ENCODE measurements around the gene FRMD8. TPM values are rescaled to one million over a fixed set of nuclear protein-coding genes. Genes with fewer than 3 reads are reported as not detected.

FRMD8 gene
- total and polyA plus RNA-seq, 9 donors, result 4.3 to 41.7 (median 25.2) TPM

DNA sequence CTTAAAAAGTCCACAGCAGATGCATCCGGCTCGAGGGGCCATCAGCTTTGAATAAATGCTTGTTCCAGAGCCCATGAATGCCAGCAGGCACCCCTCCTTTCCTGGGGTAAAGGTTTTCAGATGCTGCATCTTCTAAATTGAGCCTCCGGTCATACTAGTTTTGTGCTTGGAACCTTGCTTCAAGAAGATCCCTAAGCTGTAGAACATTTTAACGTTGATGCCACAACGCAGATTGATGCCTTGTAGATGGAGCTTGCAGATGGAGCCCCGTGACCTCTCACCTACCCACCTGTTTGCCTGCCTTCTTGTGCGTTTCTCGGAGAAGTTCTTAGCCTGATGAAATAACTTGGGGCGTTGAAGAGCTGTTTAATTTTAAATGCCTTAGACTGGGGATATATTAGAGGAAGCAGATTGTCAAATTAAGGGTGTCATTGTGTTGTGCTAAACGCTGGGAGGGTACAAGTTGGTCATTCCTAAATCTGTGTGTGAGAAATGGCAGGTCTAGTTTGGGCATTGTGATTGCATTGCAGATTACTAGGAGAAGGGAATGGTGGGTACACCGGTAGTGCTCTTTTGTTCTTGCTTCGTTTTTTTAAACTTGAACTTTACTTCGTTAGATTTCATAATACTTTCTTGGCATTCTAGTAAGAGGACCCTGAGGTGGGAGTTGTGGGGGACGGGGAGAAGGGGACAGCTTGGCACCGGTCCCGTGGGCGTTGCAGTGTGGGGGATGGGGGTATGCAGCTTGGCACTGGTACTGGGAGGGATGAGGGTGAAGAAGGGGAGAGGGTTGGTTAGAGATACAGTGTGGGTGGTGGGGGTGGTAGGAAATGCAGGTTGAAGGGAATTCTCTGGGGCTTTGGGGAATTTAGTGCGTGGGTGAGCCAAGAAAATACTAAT is 38.0 kb downstream of the FRMD8 start:
- intact Hi-C loops (cut with DNase I), result loop anchor here in 2 of 4 donors (5.0 kb wide), 2 partner anchors 53 to 73 kb away; partner anchors contain the start of gene MALAT1 (in 1 of the 2)
- Histone ChIP-seq H3K27me3 (no peaks in the 10 kb centered on the region), H3K27ac (peak overlapping the region; percentile 96 to 97), H3K4me3 (peak overlapping the region; percentile 86), H3K9me3 (no peaks in the 10 kb centered on the region), H3K36me3 (no peaks in the 10 kb centered on the region), H3K4me1 (ENCODE audit: insufficient read depth) (peaks cover 8% of the 10 kb centered on the region)
- TF ChIP-seq POLR2A (IDR thresholded peaks at IDR 0.05), result no peak
- TF ChIP-seq, protein P1, sequence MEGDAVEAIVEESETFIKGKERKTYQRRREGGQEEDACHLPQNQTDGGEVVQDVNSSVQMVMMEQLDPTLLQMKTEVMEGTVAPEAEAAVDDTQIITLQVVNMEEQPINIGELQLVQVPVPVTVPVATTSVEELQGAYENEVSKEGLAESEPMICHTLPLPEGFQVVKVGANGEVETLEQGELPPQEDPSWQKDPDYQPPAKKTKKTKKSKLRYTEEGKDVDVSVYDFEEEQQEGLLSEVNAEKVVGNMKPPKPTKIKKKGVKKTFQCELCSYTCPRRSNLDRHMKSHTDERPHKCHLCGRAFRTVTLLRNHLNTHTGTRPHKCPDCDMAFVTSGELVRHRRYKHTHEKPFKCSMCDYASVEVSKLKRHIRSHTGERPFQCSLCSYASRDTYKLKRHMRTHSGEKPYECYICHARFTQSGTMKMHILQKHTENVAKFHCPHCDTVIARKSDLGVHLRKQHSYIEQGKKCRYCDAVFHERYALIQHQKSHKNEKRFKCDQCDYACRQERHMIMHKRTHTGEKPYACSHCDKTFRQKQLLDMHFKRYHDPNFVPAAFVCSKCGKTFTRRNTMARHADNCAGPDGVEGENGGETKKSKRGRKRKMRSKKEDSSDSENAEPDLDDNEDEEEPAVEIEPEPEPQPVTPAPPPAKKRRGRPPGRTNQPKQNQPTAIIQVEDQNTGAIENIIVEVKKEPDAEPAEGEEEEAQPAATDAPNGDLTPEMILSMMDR (IDR thresholded peaks at IDR 0.05), result peak in 1 of 3 donors; percentile 31
- DNase-seq, result peak in 4 of 5 donors; percentile 70 to 76 (median 74)
- 1 to 2% (median 1%) methylated on average over 18 of the region's 18 CpGs for WGBS, 3 donors

DNA sequence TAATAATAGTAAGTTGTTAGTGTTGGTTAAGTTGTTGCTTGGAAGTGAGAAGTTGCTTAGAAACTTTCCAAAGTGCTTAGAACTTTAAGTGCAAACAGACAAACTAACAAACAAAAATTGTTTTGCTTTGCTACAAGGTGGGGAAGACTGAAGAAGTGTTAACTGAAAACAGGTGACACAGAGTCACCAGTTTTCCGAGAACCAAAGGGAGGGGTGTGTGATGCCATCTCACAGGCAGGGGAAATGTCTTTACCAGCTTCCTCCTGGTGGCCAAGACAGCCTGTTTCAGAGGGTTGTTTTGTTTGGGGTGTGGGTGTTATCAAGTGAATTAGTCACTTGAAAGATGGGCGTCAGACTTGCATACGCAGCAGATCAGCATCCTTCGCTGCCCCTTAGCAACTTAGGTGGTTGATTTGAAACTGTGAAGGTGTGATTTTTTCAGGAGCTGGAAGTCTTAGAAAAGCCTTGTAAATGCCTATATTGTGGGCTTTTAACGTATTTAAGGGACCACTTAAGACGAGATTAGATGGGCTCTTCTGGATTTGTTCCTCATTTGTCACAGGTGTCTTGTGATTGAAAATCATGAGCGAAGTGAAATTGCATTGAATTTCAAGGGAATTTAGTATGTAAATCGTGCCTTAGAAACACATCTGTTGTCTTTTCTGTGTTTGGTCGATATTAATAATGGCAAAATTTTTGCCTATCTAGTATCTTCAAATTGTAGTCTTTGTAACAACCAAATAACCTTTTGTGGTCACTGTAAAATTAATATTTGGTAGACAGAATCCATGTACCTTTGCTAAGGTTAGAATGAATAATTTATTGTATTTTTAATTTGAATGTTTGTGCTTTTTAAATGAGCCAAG is 38.9 kb downstream of the FRMD8 start:
- H3K4me1 ChIP-seq (ENCODE audit: insufficient read depth), result peaks cover 8% of the 10 kb centered on the region
- H3K9me3 ChIP-seq, result no peaks in the 10 kb centered on the region
- no peaks in the 10 kb centered on the region for H3K36me3 ChIP-seq
- TF ChIP-seq EP300 (IDR thresholded peaks at IDR 0.05), result no peak
- TF ChIP-seq, protein P1 (IDR thresholded peaks at IDR 0.05), result peak in 2 of 3 donors; percentile 17 to 45
- peak; percentile 42 for TF ChIP-seq POLR2A (IDR thresholded peaks at IDR 0.05)
- peak overlapping the region; percentile 96 to 97 for H3K27ac ChIP-seq
- no peaks in the 10 kb centered on the region for H3K27me3 ChIP-seq
- peak in 3 of 5 donors; percentile 37 to 57 (median 40) for DNase-seq
- 2% methylated on average over 9 of the region's 9 CpGs for whole genome bisulfite sequencing, 3 donors
- intact Hi-C loops (cut with DNase I), result no loop called here
- H3K4me3 ChIP-seq, result peak overlapping the region; percentile 86

GRCh38 chr11:65425971-65426838 is 39.8 kb downstream of the FRMD8 start:
- 2 to 8% (median 4%) methylated on average over 9 of the region's 9 CpGs for WGBS, 3 donors
- Histone ChIP-seq H3K36me3 (no peaks in the 10 kb centered on the region), H3K4me1 (ENCODE audit: insufficient read depth) (peaks cover 6% of the 10 kb centered on the region), H3K4me3 (peak overlapping the region; percentile 86), H3K9me3 (no peaks in the 10 kb centered on the region), H3K27ac (peak overlapping the region; percentile 96 to 97), H3K27me3 (no peaks in the 10 kb centered on the region)
- DNase-seq, result peak in 2 of 5 donors; percentile 12 to 22
- intact Hi-C loops (cut with DNase I), result no loop called here
- TF ChIP-seq, protein P1 (IDR thresholded peaks at IDR 0.05), result no peak
- TF ChIP-seq EP300 (IDR thresholded peaks at IDR 0.05) (no peak), POLR2A (IDR thresholded peaks at IDR 0.05) (no peak)

Data from ovary (tissue), 9 donors.